Embryonic facial prominence (tissue), 1 donor: Measurements from ENCODE around the gene DIRAS1.
"Not testable (repeated sequence)": the region's sequence is repeated elsewhere in the genome, so short reads cannot be mapped to it uniquely, and the experiment has no call there.

ENCODE experiments used
- DNase-seq: peaks from one replicate; pipeline ENCODE4 v3.0.0-alpha.2; 2016; ENCODE audit errors: extremely low spot score

The DIRAS1 gene

GRCh38 chr19:2711172-2711874 is 9.8 kb downstream of the DIRAS1 start:
- no peak for DNase-seq

DNA sequence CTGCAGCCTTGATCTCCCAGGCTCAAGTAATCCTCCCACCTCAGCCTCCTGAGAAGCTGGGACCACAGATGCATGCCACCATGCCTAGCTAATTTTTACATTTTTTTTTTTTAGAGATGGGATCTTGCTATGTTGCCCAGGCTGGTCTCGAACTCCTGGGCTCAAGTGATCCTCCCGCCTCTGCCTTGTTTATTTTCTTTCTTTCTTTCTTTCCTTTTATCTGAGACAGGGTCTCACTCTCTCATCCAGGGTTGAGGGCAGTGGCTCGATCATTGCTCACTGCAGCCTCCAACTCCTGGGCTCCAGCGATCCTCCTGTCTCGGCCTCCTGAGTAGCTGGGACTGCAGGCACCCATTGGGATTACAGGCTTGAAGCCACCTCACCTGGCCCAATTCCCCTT is 14.9 kb downstream of the DIRAS1 start:
- DNase-seq: no peak

DNA sequence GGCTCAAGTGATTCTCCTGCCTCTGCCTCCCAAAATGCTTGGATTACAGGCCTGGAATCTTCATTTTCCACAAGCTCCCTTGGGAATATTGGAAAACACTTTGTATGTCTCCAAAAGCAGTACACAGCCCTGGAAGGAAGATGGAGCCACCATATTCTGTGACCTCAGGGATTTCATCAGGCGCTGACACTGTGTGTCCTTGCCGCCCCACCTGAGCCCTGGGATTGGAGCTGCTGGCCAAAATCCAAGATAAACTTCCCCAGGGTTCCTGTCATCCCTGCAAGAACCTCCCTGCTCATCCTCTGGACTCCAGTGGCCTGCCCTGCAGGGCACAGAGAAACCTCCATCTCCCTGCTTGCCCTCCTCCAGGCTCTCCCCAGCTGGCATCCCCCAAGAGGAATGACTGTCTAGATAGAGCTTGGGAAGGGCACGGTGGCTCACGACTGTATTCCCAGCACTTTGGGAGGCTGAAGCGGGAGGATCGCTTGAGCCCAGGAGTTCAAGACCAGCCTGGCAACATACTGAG is 17.4 kb downstream of the DIRAS1 start:
- DNase-seq: no peak

- DNase-seq: no peak
Observed at GRCh38 chr19:2703077-2703437, 18.1 kb downstream of the DIRAS1 start.

DNA sequence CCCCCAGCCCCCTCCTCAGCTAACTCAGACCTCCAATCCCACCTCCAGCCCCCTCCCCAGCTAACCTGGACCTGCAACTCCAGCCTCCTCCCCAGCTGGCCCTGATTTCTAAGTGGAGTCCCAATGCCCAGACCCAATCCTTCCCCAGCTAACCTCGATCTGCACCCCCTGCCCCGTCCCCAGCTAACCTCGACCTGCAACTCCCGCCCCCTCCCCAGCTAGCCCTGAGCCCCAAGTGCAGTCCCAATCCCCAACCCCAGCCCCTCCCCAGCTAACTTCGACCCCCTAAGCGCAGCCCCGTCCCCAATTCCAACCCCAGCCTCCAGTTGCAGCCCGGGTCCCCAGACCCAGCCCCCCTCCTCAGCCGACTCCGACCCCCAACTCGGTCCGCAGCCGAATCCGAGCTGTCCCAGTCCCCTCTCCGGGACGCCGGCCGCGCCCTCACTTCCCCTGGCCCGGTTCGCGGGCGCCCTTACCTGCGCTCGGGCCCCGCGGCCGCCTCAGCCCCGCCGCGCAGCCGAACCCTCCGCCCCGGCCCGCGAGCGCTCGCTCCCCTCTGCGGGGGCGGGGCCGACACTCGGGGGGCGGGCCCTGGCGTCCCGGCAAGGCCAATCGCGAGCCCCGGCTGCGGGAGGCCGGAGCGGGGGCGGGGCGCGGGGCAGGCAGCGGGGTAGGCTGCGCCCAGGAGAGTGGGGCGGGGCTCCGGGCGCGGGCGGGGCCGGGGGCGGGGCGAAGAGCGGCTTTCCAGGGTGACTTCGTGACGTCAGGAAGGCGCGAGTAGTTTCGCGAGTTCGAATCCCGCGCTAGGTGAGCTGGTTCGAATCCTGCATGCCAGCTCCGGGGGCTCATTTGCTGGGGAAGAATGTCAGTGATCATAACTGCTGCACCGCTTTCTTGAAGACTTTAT is 18.7 kb downstream of the DIRAS1 start, which contains the start of gene GNG7:
Gene GNG7, minus strand, starts transcription at position 525 of the 907 bp plus-strand sequence. CDS start 182,006 bp downstream, outside the sequence.
- DNase-seq: peak; percentile 79

- no peak for DNase-seq
Observed at GRCh38 chr19:2701361-2702169, 19.6 kb downstream of the DIRAS1 start.

DNA sequence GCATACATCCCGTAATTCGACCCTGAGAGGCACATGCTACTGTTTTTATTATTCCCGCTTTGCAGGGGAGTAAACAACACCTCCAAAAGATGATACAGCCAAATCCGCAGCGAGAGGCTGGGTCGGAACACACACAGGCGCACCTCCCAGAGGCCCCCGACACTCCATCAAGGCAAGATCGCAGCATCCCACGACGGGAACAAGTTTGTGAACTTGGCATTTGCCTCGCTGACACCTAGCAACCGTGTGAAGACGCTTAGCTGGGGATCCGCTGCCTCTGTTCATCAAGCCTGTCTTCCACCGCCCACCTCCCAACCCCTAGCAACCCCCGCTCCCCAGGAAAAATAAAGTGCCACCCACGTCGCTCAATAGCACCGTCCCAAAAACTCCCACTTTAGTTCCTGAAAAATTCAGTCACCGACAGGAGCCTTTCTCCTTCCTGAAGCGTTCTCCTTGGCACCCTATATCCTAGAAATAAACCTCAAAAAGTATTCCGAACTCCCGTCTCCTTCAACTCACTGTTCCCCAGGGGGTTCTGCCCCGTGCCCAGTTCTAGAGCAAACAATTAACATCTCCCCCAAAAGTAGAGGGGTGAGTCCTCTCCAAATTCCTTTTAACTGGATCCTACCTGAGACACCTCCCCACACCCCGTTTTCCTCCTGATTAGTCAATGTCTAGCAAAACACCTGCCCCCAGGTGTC is 20.4 kb downstream of the DIRAS1 start:
- no peak for DNase-seq

GRCh38 chr19:2699413-2700140 is 21.6 kb downstream of the DIRAS1 start:
- DNase-seq: no peak

GRCh38 chr19:2694196-2694595 is 27.0 kb downstream of the DIRAS1 start:
- no peak for DNase-seq

- DNase-seq: no peak
Observed at GRCh38 chr19:2693492-2694160, 27.5 kb downstream of the DIRAS1 start.

GRCh38 chr19:2691951-2692350 is 29.2 kb downstream of the DIRAS1 start:
- no peak for DNase-seq

DNA sequence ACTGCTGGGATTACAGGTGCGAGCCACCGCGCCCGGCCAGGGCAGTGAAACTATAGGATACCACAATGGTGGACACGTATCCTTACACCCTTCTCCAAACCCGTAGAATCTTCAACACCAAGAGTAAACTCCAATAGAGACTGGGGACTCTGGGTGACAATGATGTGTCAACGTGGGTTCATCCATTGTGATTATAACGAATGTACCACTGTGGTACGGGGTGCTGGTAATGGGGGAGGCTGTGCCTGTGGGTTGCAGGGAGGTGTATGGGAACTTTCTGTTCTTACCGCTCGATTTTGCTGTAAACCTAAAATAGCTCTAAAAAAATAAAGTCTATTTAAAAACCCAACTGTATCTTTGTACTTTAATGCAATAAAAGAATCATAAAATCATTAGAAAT is 30.3 kb downstream of the DIRAS1 start:
- DNase-seq: no peak

DNA sequence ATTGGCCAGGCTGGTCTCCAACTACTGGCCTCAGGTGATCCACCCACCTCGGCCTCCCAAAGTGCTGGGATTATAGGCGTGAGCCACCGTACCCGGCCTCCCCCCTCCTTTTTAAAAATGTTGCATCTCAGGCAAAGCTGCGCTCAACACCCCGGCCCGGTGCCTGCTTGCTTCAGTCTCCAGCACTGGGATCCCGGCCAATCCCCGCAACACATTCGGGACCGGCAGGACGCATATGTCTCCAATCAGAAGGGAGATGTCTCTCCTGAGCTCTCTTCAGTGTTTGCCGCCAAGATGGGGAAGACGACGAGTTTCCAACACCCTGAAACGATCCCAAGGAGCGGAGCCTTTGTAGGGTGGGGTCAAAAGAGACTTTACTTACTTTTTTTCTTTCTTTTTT is 34.8 kb downstream of the DIRAS1 start:
- DNase-seq: no peak

DNA sequence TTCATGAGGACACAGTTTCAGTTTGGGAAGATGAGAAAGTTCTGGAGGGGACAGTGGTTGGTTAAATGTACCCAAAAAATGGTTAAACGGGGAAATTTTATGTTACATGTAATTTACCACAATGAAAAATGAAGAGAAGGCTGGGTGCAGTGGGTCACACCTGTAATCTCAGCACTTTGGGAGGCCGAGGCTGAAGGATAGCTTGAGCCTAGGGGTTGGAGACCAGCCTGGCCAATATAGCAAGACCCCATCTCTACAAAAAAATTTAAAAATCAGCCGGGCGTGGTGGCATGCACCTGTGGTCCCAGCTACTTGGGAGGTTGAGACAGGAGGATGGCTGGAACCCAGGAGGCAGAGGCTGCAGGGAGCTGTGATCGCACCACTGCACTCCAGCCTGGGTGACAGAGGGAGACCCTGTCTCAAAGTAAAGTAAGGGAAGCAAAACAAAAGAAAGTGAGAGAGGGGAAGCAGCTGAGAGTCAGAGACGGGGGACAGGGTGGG is 35.9 kb downstream of the DIRAS1 start:
- no peak for DNase-seq

DNA sequence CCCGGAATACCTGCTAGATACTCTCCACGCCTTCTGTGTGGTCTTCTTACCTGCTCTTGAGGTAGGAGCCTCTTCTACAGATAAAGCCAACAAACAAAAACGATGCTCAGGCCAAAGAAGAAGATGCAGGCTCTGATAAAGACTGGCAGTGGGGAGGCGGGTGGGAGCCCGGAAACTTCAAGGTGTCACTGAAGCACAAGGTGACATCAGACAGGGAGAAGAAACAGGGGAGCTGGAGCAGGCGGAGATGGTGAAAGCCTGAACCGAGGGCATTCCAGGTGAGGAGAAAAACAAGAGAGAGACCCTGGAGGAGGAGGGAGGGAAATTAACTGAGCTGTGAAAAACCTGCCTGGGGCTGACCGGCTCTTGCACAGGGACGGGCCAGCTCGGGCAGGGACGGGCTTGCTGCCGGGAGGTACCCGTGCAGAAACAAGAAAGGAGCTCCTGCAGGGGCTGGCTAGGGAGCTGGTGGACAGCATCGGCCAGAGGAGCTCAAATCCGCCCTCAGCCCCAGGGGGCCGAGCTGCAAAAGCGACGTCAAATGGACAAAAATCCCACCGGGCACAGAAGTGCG is 37.7 kb downstream of the DIRAS1 start:
- no peak for DNase-seq

DNA sequence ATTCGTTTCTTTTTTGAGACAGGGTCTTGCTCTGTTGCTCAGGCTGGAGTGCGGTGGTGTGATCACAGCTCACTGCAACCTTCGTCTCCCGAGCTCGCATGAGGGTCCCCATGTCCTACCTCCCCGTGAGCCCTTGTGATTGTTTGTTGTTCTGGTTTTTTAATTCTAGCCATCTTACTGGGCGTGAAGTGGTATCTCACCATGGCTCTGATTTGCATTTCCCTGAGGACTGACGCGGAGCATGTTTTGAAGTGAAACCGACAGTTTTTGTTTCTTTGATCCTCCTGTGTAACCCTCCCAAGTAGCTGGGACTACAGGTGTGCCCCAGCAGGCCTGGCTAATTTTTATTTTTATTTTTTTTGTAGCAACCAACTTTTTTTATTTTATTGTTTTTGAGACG is 40.4 kb downstream of the DIRAS1 start:
- DNase-seq: no peak

DNA sequence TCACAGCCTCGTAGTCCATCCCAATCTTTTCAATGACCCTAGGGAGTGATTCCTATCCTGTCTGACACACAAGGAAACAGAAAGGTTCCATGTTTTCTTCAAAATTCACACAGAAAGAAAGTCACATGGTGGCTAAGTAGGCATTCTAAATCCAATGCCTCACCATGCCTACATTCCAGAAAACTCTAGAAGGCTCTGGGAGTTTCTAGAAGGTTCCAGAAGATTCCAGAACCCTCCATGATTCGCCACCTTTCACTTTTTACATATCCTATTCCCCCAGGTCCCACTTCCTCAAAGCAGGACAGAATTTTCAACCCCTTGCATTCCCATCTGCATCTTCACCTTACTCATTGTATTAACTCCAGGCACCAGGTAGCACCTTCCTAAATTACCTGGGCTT is 41.7 kb downstream of the DIRAS1 start:
- DNase-seq: no peak

DNA sequence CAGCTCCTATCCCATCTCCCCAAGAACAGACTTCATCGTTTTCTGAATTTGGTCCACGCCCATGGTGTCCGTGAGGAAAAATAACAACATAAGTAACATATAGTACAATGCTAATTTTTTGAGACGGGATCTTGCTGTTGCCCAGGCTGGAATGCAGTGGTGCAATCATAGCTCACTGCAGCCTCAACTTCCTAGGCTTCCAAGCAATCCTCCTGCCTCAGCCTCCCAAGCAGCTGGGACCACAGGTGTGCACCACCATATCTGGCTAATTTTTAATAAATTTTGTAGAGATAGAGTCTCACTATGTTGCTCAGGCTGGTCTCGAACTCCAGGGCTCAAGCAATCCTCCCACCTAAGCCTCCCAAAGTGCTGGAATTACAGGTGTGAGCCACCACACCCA is 42.2 kb downstream of the DIRAS1 start:
- not testable (repeated sequence) for DNase-seq

DNA sequence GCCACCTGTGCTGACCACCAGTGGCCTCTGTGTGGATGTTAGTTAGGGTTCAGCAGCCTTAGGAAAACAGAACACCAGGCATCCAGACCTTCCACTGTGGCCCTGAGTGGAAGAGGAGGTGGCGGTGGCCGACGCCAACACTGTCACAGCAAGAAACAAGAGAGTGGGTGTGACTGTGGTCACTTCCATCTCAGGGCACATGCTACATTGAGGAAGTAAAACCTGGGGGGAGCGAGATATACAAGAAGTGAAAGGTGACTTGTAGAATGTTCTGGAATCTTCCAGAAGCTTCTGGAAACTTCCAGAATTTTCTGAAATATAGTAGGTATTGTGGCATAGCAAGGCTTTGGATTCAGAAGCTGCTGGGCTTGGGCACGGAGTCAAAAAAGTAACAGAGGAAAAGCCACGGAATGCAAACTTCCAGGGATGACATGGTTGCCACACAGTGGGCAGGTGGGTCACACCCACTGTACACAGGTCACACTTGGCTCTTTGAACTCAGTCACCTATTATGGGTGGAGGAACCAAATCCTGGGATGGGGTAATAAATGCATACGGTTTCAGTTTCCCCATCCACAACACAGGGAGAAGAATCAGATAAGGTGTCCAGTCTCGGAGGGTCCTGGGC is 43.0 kb downstream of the DIRAS1 start:
- no peak for DNase-seq
